Hematopoietic multipotent progenitor cell (in vitro differentiated cells): Measurements from ENCODE around the gene SERPINE1. TPM values are rescaled to one million over a fixed set of nuclear protein-coding genes. Genes with fewer than 3 reads are reported as not detected.

Experiments
- DNase-seq, 3 donors: peaks; one replicate each; pipeline ENCODE4 v3.0.0-alpha.2; 2011 to 2015; ENCODE audit warnings: low read depth in 2 of 3, low spot score in 2 of 3
- total RNA-seq: library from RNA; depleted of rRNA; stranded (reverse); fragments of >200 nt; gene quantifications from one replicate; pipeline ENCODE4 v1.2.3, GENCODE V29; 2012

The SERPINE1 gene
- total RNA-seq, 1 donor: 14.8 TPM

DNA sequence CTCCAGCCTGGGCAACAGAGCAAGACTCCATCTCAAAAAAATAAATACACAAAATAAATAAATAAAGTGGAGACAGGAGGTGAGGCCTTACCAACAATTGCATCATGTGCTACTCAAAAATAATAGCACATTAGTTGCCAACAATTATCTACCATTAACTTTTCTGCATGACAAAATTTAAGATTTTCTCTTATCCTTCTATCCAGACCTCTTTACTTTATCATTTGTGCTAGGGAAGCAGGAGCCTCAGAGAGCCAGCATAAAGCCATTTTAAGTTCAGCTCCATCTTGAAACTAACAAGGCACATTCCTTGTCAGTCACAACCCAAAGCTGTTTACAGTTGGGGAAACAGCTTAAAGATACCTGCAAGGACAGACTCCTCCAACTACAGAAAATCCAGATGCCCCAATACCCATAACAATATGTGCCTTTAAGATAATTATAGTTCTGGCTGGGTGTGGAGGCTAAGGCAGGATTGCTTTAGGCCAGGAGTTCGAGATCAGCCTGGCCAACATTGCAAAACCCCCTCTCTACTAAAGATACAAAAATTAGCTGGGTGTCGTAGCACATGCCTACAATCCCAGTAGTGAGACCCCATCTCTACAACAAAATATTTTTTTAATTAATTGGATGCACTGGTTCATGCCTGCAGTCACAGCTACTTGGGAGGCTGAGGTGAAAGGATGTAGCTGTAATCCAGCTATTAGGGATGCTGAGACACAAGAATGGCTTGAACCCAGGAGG lies 25.2 kb downstream of the SERPINE1 start:
- no peak for DNase-seq

DNA sequence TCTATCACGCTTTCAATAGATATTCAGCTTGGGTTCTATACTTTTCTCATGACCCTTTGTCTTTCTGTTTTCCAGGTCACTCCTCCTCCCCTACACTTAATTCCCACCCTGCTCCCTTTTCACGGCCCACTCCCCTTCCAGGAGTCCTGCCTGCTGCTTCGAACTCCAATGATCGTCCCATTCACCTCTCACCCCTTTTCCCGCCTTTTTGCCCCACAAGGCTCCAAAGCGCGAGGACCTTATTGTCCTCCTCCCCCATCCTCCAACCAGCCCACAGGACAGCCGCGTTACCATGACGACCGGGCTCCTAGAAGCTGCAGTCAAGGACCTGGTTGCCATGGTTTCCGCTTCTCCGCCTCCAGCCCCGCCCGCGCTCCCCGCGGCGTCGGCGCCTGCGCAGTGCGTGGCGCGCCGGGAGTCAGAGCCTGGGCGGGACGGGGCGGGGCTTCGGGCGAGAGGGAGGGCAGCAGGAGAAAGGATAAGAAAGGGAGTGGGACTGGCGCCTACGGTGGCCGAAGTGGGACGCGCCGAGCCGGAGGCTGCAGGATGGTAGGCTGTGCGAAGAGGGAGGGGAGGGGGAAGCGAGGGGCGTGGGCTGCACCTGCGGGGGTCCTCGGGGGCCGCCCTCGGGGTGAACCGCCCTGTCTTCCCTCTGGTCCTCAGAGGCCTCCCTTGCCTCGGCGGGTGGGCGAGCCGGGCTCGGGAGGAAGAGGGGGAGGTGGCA lies 27.2 kb downstream of the SERPINE1 start, which contains the start of gene AP1S1:
Gene AP1S1, plus strand, starts transcription at position 508 of the 724 bp plus-strand sequence. Its CDS starts 39 bp downstream, at position 547.
- peak; percentile 90 to 93 (median 90) for DNase-seq

DNA sequence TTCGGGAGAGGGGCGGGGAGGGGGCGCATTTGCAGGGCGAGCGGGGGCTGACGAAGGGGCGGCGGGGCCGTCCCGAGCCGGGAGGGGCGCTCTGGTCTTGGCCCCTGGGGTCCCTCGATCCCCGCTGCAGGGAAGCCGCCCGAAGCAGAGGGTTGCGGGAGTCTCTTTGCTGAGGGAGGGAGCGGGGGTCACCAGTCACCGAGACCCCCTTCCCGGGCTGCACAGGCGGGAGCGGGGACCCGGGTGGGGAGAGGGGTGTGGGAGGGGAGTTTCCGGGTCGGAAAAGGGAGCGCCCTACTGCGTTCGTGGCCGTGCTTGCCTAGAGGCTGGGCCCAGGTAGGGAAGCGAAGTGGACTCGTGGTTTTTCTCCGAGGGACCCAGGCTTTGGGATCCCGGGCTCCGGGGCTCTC lies 27.8 kb downstream of the SERPINE1 start:
- no peak for DNase-seq

DNA sequence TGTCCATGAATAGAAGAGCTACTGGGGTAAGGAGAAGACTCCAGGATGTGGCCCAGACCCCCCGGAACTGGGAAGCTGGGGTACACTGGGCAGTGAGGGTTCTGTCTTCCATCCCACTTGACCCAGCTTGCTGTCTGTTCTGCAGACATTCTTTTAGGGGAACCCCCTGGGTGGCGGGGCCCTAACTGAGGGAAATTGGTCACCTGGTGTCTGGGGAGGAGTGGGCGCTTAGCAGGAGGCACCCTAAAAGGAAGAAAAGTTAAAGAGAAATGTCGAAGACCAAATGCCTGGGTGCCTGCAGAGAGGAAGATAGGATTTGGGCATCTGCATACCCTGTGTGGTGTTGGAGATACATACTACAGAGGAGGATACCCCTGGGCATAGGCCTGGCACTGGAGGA lies 28.4 kb downstream of the SERPINE1 start:
- no peak for DNase-seq

DNA sequence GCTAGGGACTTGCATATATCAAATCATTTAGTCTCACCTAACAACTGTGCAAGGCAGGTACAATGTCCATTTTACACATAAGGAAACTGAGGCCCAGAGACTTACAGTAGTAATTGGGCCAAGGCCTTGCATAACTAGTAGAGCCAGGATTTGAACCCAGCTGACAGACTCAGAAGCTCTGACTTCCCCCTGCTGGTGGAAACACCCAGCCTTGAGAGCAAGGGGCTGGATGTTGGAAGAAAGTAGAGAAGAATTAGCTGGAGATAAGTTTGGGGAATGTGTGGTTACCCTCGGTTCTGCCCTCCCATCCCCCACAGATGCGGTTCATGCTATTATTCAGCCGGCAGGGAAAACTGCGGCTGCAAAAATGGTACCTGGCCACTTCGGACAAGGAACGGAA lies 29.4 kb downstream of the SERPINE1 start:
- DNase-seq: no peak

DNA sequence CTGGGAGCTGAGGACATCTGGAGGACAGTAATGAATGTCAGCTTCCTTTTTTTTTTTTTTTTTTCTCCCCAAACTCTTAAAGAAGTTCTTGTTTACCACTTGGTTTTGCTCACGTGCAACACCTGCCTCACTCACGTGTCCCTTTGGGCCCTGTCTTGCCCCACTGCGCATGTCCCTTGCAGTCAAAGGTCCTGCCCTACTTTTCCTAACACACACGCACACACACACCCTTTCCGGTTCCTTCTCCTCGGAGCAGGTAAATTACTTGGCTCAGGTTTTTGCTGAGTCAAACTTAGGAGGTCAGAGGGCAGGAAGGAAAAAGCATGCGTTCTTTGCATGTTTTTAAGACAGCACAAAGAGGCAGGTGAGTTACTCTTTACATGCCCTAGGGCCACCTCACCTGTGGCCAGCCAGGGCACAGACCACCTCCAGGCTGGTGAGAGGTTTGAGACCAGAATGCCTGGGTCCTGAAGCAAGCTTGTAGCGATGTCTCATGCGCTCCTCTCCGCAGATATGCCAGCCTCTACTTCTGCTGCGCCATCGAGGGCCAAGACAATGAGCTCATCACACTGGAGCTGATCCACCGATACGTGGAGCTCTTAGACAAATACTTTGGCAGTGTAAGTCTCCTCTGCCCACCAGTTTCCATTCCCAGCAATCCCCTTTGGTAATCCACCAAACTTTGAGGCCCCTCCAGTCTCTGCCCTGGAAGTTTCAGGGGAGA lies 30.1 kb downstream of the SERPINE1 start:
- DNase-seq: no peak

DNA sequence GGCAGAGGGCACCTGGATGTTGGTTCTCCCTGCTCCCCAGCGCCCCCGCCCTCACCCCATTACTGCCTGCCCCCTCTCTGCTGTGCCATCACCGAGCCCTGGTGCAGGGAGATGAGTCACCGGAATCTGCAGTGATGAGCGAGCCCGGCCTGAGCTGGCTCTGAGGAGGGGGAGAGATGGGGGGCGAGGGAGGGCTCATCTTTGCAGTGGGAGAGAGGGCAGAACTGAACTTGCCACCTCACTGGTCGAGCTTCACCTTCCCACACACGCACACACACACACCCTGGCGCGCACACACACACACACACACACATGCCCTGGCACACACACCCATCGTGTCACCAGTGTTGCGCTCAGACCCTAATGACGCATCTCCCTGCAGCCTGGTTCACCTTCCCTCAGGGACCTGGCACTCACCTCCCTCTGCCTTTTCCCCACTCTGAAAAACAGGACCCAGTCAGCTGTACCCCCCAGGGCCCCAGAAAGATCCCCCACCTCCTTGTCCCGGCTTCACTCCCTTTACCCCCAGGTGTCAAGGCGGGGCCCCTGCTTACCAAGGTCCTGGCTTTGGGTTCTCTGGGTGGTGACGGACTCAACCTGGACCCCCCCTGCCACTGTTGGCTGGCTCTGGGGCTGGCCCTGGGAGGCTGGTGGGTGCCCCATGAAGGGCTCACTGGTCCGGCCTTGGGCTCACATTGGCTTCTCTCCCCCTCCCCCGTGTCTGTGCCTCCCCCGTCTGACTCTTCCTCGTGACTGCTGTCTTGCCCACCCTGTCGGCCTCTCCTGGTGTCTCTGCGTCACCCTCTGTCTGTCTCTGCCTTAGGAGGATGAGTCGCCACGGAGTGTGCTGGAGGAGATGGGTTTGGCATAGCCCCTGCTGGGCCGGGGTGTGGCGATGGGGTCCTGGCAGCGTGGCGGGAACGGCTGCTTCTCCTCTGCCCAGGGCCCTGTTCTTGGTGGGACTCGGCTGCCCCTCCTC lies 33.1 kb downstream of the SERPINE1 start:
- DNase-seq: no peak

DNA sequence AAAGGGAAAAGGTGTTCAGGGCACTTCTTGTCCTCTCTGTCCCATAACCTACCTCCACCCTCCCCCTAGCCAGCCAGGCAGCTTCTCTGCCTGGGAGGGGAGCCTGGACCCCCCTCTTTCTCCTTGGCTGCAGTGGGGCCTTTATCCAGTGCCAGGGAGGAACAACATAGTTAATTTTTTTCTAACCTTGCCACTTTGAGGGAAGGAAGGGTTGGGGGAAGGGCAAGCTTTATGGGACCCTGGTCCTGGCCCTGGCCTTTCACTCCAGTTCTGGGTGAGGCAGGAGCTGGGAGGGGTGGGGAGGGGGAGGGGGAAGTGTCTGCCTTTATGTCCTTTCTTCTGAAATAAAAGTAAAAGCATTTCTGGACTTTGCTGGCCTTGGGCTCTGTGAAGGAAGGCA lies 34.0 kb downstream of the SERPINE1 start:
- no peak for DNase-seq

DNA sequence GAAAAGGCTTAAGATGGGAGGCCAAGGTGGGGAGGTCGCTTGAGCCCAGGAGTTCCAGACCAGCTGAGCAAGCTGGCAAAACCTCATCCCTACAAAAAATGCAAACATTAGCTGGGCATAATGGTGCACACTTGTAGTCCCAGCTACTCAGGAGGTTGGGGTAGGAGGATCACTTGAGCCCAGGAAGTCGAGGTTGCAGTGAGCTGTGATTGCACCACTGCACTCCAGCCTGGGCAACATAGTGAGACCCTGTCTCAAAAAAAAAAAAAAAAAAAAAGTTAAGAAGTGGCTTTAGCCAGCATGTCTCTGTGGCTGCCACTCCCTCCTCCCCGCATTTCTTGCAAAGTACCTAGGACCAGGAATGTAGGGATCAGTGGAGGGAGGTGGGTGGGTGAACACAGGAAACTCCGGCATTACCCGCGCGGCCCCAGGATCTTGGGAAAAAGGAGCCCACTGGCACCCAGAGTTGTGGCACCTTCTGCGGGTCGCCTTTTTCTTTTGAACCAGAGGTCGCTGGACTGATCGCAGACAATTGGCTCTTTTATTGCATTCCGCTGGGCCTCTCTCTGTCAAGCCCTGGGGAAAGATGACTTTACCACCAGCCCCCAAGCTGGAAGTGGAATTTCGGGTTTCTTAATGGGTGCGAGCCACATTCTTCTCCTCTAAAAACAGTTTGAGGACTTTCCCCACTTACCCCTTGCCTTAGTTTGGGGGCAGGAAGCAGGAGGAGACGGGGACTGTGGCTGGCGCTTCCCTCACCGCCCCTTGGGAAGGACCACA lies 35.0 kb downstream of the SERPINE1 start:
- no peak for DNase-seq

DNA sequence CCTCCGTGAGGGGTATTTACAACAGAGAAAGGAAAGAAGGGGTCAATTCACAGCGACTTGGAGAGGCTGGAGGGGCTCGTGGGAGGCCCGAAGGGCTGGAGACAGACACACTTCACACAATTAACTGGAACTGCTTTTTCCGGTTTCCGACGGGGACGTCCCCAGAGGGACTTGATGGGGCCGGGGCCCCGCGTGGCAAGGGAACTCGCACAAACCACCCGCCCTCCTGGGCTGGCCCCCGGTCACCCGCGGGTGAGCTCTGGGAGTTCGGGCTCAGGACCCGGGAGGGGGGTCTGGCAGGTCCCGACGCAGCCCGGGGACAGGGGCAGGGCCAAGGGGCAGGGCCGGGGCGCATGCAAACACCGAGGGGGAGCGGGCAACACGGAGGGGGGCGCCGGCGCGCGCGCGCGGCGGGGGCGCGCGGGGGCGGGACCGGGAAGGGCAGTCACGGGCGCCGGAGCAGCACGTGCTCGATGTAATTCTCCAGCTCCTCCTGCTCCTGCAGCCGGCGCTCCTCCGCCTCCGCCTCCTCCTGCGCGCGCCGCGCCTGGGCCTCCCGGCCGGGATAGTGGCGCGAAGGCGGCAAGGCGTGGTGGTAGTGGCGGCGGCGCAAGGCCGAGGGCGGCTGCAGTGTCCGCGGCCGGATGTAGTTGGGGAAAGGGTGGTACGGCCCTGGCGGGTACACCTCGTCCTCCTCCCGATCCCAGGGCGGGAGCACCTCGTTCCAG lies 35.8 kb downstream of the SERPINE1 start:
- no peak for DNase-seq

DNA sequence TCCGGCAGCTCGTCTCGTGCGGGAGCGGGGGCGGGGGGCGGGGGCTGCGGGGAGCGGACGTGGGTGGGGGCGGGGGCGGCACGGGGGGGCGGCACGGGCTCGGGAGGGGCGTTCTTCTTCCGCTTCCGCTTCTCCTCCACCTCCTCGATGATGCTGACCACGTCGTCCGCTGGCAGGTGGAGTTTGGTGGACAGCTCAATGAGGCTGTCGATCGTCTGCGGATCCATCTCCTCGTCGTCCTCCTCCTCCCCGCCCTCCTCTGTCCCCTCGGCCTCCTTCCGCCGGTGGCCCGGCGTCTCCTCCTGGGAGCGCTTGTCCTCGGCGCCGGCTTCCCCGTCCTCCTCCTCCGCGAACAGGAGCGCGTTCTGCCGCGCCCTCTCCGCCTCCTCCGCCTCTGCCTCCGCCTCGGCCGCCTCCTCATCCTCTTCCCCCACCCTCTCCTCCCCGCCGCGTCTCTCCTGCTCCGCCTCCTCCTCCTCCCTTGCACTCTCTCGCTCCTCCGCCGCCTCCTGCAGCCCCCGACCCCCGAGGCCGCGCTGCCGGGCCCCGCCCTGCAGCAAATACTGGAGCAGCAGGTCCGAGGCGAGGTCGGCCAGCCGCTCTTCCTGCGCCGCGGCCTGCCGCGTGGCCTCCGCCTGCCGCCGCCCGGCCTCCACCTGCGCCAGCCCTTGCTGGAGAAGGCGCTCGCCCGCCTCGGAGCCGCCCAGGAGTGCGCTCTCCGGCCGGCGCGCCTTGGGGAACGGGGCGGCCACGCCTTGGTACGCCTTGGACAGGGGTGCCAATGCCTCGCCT lies 36.6 kb downstream of the SERPINE1 start:
- no peak for DNase-seq

DNA sequence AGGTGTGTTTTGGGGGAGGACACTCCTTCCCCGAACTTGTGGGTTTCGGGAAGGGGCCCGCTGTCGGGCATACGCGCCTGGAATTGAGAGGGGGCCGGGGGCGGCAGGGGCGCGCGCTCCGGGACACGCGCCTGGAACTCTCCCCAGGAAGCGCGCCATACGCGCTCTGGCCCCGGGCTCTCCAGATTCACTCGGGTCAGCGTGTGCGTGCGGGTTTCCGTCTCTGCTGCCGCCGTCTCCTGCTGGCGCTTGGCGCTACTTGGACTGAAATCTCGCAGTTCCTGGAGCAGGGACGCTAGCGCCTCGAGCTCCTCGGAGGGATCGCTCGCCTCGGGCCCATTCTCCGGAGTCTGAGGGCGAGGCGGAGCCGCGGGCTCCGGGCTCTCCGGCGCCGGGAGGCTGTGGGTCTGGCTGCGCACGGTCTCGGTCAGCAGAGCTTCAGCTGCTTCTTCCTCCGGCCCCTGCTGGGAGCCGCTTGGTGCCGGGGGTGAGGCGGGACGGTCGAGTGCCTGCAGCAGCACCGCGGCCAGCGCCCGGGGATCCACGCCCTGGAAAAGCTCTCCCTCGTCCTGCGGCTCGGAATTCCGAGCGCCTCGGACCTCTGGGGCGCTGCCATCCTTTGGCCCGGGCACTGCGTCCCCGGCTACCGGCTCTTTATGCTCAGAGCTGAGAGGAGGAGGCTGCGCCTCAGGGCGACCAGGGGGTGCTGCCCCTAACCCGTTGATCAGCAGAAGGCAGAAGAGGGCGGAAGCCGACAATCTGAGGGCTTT lies 37.4 kb downstream of the SERPINE1 start:
- no peak for DNase-seq

DNA sequence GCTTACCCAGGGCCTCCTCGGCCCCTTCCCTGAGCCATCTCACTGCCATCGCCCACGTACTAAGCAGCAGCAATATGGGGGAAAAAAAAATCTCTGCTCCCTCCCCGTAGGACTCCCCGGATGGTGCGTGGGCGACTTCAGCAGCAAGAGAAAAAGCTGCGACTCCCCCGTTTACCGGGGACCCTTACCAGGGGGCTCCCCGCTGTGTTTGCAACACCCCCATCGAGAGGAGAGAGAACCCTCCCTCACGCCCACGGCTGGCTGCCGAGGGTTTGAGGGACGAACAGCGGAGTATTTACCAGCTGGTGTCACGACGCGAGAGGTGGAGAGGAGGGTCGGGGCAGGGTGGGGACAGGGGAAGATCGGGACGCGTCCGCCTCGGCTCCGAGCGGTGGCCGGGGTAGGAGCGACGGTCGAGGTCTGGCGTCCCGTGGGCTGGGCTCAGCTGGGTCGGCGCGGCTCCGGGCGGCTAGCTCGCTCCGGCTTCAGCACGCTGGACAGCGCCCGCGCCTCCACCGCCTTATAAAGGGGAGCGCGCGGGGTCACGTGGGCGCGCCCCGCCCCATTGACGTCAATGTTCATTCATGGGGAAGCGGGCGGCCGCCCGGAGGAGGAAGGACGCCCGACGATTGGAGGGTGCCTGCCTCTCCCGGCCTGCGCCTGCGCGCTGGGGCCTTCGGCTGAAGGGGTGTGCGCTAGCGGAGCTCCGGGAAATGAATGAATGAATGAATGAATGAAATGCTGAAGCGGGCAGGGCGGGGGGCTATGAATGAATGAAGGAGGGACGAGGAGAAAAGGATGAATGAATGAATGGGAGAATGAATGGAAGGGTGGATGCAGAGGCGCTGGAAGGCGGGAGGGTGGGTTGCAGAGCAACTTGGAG lies 38.4 kb downstream of the SERPINE1 start, which contains the start of gene VGF:
Gene VGF, minus strand, starts transcription at position 495 of the 883 bp plus-strand sequence. CDS start 726 bp downstream, outside the sequence.
- DNase-seq: peak; percentile 91 to 95 (median 92)

DNA sequence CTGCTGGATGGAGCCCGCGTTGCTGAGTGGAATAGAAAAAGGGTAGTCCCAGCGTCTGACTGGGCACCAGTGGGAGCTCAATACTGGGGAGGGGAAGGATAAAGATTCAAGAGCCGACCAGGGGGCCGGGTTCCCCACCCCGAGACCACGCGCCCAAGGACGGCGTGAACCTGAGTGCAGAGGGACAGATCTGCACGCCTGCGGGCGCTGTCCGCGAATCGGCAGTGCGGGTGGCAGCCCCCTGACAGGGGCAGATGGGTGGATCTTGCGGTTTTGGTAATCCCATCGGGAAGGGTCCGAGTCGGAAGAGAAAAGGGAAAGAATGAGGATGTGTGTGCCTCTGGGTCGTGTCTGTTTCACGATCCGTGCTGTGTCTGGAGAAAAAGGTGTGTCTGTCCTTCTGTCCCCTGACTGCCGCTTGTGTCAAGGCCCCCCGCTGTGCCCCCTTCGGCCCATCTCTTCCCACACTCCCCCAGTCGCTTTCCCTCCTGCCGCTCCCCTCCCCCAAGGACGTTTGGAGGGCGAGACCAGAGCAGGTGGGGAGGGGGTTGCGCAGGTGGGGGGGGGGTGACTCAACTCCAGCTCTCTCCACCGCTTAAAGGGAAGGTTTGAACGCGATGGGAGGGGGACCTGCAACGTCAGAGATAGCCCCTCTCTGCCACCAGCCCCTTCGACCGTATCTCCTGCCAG lies 39.2 kb downstream of the SERPINE1 start:
- no peak for DNase-seq

DNA sequence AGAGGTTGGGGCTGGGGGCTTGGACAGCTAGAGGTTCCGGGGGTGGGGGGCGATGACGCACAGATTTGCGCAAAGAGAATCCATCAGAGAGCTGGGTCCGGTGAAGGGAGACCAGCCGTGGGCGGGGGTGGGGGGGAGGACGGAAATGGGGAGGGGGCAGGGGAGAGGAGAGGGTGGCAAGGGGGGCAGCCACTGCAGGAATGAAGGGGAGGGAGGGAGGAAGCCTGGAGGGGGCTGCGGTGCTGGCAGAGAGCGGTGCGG lies 39.7 kb downstream of the SERPINE1 start:
- DNase-seq: no peak
